H1 (cell line): ENCODE data around the gene APOA1.

Experiments
- SIRT6 ChIP-seq: IDR thresholded peaks from one replicate; pipeline ENCODE4 v1.7.1; 2012; ENCODE audit warnings: low read length, inconsistent platforms
- TF ChIP-seq, protein P1 (sequence below), 3 experiments: IDR thresholded peaks; 1 replicate in 2 of 3; 2 replicates in 1 of 3; pipeline versions ENCODE4 v1.5.1 to v1.6.1; 2011; ENCODE audit warnings: low read length in 3 of 3, mild to moderate bottlenecking in 3 of 3, inconsistent platforms in 2 of 3, low read depth in 1 of 3, moderate library complexity in 1 of 3; ENCODE audit not compliant: insufficient read depth in 1 of 3; ENCODE audit errors: control extremely low read depth in 1 of 3
- TF ChIP-seq, protein P2 (sequence below): IDR thresholded peaks from 2 replicates; pipeline ENCODE4 v1.6.1; 2011; ENCODE audit warnings: low read depth, mild to moderate bottlenecking, low read length; ENCODE audit not compliant: insufficient read depth
- TF ChIP-seq, protein P3 (sequence below): IDR thresholded peaks from 2 replicates; pipeline ENCODE4 v1.6.1; 2011; ENCODE audit warnings: low read length, improper control_type of control experiment
- TF ChIP-seq, protein P4 (sequence below): IDR thresholded peaks from 2 replicates; pipeline ENCODE4 v1.6.1; 2012; ENCODE audit warnings: inconsistent platforms

GRCh38 chr11:116875194-116875593 lies 37.8 kb upstream of the APOA1 start:
- TF ChIP-seq, protein P1, sequence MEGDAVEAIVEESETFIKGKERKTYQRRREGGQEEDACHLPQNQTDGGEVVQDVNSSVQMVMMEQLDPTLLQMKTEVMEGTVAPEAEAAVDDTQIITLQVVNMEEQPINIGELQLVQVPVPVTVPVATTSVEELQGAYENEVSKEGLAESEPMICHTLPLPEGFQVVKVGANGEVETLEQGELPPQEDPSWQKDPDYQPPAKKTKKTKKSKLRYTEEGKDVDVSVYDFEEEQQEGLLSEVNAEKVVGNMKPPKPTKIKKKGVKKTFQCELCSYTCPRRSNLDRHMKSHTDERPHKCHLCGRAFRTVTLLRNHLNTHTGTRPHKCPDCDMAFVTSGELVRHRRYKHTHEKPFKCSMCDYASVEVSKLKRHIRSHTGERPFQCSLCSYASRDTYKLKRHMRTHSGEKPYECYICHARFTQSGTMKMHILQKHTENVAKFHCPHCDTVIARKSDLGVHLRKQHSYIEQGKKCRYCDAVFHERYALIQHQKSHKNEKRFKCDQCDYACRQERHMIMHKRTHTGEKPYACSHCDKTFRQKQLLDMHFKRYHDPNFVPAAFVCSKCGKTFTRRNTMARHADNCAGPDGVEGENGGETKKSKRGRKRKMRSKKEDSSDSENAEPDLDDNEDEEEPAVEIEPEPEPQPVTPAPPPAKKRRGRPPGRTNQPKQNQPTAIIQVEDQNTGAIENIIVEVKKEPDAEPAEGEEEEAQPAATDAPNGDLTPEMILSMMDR (IDR thresholded peaks at IDR 0.05; ENCODE audit: control extremely low read depth in 1 of 3, insufficient read depth in 1 of 3, low read depth in 1 of 3, low read length in 3 of 3), result no peak
- TF ChIP-seq, protein P2, sequence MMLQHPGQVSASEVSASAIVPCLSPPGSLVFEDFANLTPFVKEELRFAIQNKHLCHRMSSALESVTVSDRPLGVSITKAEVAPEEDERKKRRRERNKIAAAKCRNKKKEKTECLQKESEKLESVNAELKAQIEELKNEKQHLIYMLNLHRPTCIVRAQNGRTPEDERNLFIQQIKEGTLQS, result no peak
- TF ChIP-seq, protein P3, sequence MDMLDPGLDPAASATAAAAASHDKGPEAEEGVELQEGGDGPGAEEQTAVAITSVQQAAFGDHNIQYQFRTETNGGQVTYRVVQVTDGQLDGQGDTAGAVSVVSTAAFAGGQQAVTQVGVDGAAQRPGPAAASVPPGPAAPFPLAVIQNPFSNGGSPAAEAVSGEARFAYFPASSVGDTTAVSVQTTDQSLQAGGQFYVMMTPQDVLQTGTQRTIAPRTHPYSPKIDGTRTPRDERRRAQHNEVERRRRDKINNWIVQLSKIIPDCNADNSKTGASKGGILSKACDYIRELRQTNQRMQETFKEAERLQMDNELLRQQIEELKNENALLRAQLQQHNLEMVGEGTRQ, result no peak
- TF ChIP-seq, protein P4, sequence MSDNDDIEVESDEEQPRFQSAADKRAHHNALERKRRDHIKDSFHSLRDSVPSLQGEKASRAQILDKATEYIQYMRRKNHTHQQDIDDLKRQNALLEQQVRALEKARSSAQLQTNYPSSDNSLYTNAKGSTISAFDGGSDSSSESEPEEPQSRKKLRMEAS, result no peak
- TF ChIP-seq SIRT6, result no peak
